Transverse colon (tissue), 4 donors: ENCODE measurements around the gene UMODL1. TPM values are rescaled to one million over a fixed set of nuclear protein-coding genes. Genes with fewer than 3 reads are reported as not detected.

Experiments
- DNase-seq: peaks from one replicate; pipeline ENCODE4 v3.0.0-alpha.2; 2019
- H3K27ac ChIP-seq, 4 donors: fragments of 200-600 bp; sonication (generic); 2 replicates each; pipeline ENCODE4 v1.5.1; 2016 to 2018; ENCODE audit warnings: inconsistent platforms in 4 of 4
- H3K27me3 ChIP-seq: fragments of 200-600 bp; sonication (generic); 2 replicates; pipeline ENCODE4 v1.5.1; 2017; ENCODE audit warnings: inconsistent platforms
- H3K36me3 ChIP-seq, 4 donors: fragments of 200-600 bp; sonication (generic); 2 replicates each; pipeline ENCODE4 v1.5.1; 2017 to 2019; ENCODE audit warnings: inconsistent platforms in 4 of 4
- H3K4me1 ChIP-seq, 4 donors: fragments of 200-600 bp; sonication (generic); 2 replicates each; pipeline ENCODE4 v1.5.1; 2017 to 2020; ENCODE audit warnings: inconsistent platforms in 4 of 4
- H3K4me3 ChIP-seq, 4 donors: fragments of 200-600 bp; sonication (generic); 1 replicate in 1 of 4; 2 replicates in 3 of 4; pipeline versions ENCODE4 v1.5.1 to v1.6.1; 2017 to 2019; ENCODE audit warnings: inconsistent platforms in 4 of 4
- H3K9me3 ChIP-seq, 2 donors: fragments of 200-600 bp; sonication (generic); 2 replicates each; pipeline ENCODE4 v1.5.1; 2017 to 2019; ENCODE audit warnings: inconsistent platforms in 2 of 2
- CTCF ChIP-seq, 5 experiments: fragments of 200-600 bp in 3 of 5; fragments of 450-650 bp in 2 of 5; sonication (generic) in 3 of 5; IDR thresholded peaks; 1 replicate in 2 of 5; 2 replicates in 3 of 5; pipeline ENCODE4 v1.5.1; 2016 to 2017; ENCODE audit warnings: antibody characterized with exemption in 5 of 5, inconsistent platforms in 3 of 5, mild to moderate bottlenecking in 2 of 5, moderate library complexity in 1 of 5
- EP300 ChIP-seq: sonication (generic); formaldehyde crosslinking; IDR thresholded peaks from one replicate; pipeline ENCODE4 v1.6.1; 2017; ENCODE audit warnings: antibody characterized with exemption, low read depth
- POLR2A ChIP-seq: fragments of 450-650 bp; IDR thresholded peaks from one replicate; pipeline ENCODE4 v1.6.1; 2016; ENCODE audit warnings: antibody characterized with exemption, mild to moderate bottlenecking, moderate library complexity
- POLR2AphosphoS5 ChIP-seq, 3 donors: sonication (generic); formaldehyde crosslinking; IDR thresholded peaks; one replicate each; pipeline ENCODE4 v1.6.1; 2016; ENCODE audit warnings: antibody characterized with exemption in 3 of 3
- WGBS, 2 donors: methylation state at CpG; one replicate each; pipeline ENCODE4 v1.1.5; 2018; ENCODE audit warnings: low coverage in 1 of 2; 5-methylcytosine and 5-hydroxymethylcytosine counted together
- in situ Hi-C, 4 donors: fragments of 200-750 bp; cut with MboI; loops; one replicate each; pipeline versions ENCODE4 v1.15.0 to v1.15.1; 2017; ENCODE audit warnings: low sequenced_read_pairs in 3 of 4, low pct_ligation_motif_present in 1 of 4, low pct_unique_long_range_greater_than_20kb in 1 of 4
- intact Hi-C: fragments of 100-400 bp; cut with DNase I; formaldehyde crosslinking; loops from one replicate; pipeline ENCODE4 v1.15.1; 2023; ENCODE audit warnings: low total_unique reads
- total RNA-seq, 4 donors: library from RNA; depleted of rRNA; stranded (reverse); fragments of >200 nt; gene quantifications; one replicate each; pipeline ENCODE4 v1.1.0, GENCODE V29; 2016

Gene UMODL1
- total RNA-seq, 4 donors from 2014 or later: 0.16 to 3.2 (median 0.68) TPM; not detected in 1

- TF ChIP-seq EP300 (no peak), POLR2A (no peak), POLR2AphosphoS5 (IDR thresholded peaks at IDR 0.05) (no peak), CTCF (IDR thresholded peaks at IDR 0.05) (no peak)
- DNase-seq: no peak
- intact Hi-C loops (no loop called here), in situ Hi-C loops (no loop called here)
- Histone ChIP-seq H3K36me3 (no peaks in the 10 kb centered on the region), H3K4me1 (peaks cover 0 to 29% (median 18%) of the 10 kb centered on the region in 4 donors), H3K27ac (no peak overlapping the region), H3K9me3 (no peaks in the 10 kb centered on the region), H3K27me3 (no peaks in the 10 kb centered on the region), H3K4me3 (no peak overlapping the region)
- WGBS, 2 donors: 85 to 100% methylated on average over 1 to 9 of the region's 9 CpGs
Observed at GRCh38 chr21:42055425-42055824, 15.7 kb upstream of the UMODL1 start.

DNA sequence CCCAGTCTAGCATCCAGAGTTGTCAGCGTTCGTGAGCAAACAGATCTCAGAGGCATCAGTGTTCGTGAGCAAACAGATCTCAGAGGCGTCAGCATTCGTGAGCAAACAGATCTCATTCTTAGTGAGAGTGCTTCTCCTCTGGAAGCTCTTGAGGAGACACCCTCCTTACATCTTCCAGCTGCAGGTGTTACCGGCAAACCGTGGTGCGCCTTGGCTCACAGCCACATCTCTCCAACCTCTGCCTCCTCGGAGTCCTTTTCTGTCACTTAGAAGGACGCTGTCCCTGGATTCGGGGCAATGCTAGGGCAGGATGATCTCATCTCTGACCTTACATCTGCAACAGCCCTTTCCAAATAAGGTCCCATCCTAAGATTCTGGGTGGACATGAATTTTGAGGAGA is 14.6 kb upstream of the UMODL1 start:
- Histone ChIP-seq H3K4me1 (peaks cover 0 to 34% (median 18%) of the 10 kb centered on the region in 4 donors), H3K27me3 (no peaks in the 10 kb centered on the region), H3K4me3 (no peak overlapping the region), H3K36me3 (no peaks in the 10 kb centered on the region), H3K9me3 (no peaks in the 10 kb centered on the region), H3K27ac (peak overlapping the region; percentile 66 to 86 (median 76))
- in situ Hi-C loops (no loop called here), intact Hi-C loops (no loop called here)
- peak; percentile 47 for DNase-seq
- no peak for TF ChIP-seq CTCF (IDR thresholded peaks at IDR 0.05)
- peak in 1 of 3 donors; percentile 9 for TF ChIP-seq POLR2AphosphoS5 (IDR thresholded peaks at IDR 0.05)
- 50% methylated on average over 11 of the region's 11 CpGs; no CpG with 5 or more reads in 1 of the 2 donors for WGBS, 2 donors

DNA sequence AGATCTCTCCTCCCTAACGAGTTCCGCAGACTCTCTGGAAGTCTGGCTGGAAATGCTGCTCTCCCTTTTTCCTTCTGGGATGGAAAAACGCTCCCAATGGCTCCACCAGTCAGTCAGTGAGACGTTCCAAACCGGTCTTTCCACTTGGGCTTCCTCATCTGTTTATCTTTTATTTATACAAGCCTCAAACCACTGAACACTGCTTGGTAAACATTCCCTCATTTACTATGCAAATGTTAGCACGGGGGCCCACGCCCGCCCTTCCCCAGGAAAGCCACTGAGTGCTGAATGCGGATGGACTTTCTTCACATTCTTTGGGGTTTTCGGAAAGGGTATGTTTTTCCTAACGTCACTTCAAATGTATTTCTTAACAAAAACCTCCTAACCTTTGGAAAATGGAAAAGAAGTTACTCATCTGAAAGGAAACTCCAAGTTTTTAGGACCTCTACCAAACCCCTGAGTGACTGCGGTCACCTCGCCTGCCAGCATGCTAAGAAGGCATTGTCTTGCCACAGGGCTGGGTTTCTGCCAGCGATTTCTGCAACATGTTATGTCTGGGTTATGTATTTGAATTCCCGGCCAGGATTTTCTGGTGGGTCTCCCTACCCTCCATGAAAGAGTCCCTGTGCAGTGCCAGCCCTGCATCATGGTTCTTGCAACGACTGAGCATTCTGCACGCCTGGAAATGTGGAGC is 14.0 kb upstream of the UMODL1 start:
- Histone ChIP-seq H3K9me3 (no peaks in the 10 kb centered on the region), H3K36me3 (no peaks in the 10 kb centered on the region), H3K27ac (peak overlapping the region; percentile 66 to 86 (median 76)), H3K27me3 (no peaks in the 10 kb centered on the region), H3K4me1 (peaks cover 0 to 34% (median 18%) of the 10 kb centered on the region in 4 donors), H3K4me3 (peak overlapping the region in 2 of 4 donors; percentile 1 to 13)
- peak; percentile 81 for DNase-seq
- intact Hi-C loops (no loop called here), in situ Hi-C loops (no loop called here)
- WGBS, 2 donors: 26 to 33% methylated on average over 11 to 17 of the region's 17 CpGs
- peak in 2 of 3 donors; percentile 56 to 63 for TF ChIP-seq POLR2AphosphoS5 (IDR thresholded peaks at IDR 0.05)
- no peak for TF ChIP-seq POLR2A

DNA sequence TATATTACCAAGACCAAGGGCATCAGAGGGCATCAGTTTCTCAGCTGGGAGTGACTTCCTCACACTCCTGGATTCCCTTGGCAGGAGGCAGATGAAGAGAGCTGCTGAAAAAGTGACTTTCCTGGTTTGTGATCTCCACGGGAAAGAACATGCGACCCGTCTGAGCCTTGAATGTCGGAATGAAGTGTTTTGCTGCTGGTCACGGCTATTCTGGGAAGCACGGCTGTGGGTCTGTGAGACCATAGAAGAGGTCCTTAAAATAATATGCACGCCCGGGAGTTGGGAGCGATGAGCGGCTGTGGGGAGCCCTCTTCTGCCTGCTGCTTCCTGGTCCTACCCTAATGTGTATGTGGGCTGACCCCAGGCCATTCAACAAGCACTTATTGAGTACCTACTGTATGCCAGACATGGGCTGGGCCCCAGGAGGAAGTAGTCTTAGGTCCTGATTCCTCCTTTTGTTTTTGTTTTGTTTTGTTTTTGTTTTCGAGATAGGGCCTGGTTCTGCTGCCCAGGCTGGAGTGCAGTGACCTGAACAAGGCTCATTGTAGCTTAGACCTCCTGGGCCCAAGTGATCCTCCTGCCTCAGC is 13.2 kb upstream of the UMODL1 start:
- intact Hi-C loops (no loop called here), in situ Hi-C loops (no loop called here)
- DNase-seq: no peak
- H3K27ac ChIP-seq: peak overlapping the region; percentile 66 to 86 (median 76)
- peaks cover 3 to 40% (median 21%) of the 10 kb centered on the region in 4 donors for H3K4me1 ChIP-seq
- WGBS, 2 donors: 50% methylated on average over 5 to 11 of the region's 11 CpGs
- H3K4me3 ChIP-seq: no peak overlapping the region
- no peaks in the 10 kb centered on the region for H3K27me3 ChIP-seq
- no peak for TF ChIP-seq CTCF (IDR thresholded peaks at IDR 0.05)
- no peak for TF ChIP-seq POLR2A
- no peak for TF ChIP-seq EP300
- no peak for TF ChIP-seq POLR2AphosphoS5 (IDR thresholded peaks at IDR 0.05)
- no peaks in the 10 kb centered on the region for H3K9me3 ChIP-seq
- no peaks in the 10 kb centered on the region for H3K36me3 ChIP-seq
